Epithelial cell of proximal tubule (primary cell): Measurements from ENCODE around the gene FYN. TPM values are rescaled to one million over a fixed set of nuclear protein-coding genes. Genes with fewer than 3 reads are reported as not detected.

ENCODE experiments used
- DNase-seq: peaks from one replicate; pipeline ENCODE4 v3.0.0-alpha.2; 2011; ENCODE audit warnings: low read depth
- H3K4me3 ChIP-seq: 2 replicates; pipeline ENCODE4 v1.5.1; 2011; ENCODE audit warnings: low read depth, mild to moderate bottlenecking, low read length
- total RNA-seq: library from RNA; depleted of rRNA; stranded (reverse); fragments of >200 nt; gene quantifications from 2 replicates; pipeline ENCODE4 v1.2.3, GENCODE V29; 2015
- TF ChIP-seq, protein P1 (sequence below): conservative IDR thresholded peaks from 2 replicates; pipeline ENCODE4 v1.5.1; 2012; ENCODE audit warnings: low read depth, mild to moderate bottlenecking, low read length

The FYN gene
- total RNA-seq, 1 donor from 2014 or later: 55.4 TPM

DNA sequence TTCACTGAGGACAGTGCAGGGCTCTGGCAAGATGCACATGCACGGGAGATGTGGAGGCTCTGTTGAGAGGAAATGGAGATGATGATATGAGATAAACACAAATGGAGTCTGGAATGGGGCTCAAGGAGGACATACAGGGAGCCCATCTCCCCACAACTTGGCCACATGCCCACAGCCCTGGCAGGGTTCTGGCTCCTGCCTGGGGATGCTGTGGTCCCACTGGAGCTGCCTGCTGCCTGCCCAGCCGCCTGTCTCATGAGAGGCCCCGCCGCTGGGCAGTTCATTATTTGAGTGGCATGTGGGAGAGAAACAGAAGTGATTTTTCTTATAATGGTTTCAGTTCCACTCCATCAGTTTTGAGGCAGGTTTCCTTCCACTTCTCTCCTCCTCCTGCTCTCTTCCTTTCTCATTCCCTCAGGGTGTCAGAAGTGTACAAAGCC lies 134.0 kb downstream of the FYN start:
- TF ChIP-seq, protein P1, sequence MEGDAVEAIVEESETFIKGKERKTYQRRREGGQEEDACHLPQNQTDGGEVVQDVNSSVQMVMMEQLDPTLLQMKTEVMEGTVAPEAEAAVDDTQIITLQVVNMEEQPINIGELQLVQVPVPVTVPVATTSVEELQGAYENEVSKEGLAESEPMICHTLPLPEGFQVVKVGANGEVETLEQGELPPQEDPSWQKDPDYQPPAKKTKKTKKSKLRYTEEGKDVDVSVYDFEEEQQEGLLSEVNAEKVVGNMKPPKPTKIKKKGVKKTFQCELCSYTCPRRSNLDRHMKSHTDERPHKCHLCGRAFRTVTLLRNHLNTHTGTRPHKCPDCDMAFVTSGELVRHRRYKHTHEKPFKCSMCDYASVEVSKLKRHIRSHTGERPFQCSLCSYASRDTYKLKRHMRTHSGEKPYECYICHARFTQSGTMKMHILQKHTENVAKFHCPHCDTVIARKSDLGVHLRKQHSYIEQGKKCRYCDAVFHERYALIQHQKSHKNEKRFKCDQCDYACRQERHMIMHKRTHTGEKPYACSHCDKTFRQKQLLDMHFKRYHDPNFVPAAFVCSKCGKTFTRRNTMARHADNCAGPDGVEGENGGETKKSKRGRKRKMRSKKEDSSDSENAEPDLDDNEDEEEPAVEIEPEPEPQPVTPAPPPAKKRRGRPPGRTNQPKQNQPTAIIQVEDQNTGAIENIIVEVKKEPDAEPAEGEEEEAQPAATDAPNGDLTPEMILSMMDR: no peak
- DNase-seq: no peak

DNA sequence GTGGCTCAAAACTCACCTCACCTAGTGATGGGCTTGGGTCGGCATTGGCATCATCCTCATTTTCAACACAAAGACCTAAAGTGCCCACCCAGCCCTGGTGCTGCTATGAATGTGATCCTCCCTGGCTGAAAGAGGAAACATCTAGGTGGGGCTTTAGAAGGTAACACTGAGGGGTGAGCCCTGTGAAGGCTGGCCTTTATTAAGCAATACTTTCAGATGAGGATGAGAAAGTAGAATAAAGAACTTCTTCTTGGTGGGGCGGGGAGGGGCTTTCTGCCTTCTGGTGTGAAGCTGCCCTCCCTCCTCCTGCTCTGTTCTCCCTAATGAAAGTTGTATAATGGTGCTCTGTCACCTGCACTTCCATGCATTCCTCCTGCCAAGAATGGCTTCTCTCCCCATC lies 134.6 kb downstream of the FYN start:
- H3K4me3 ChIP-seq: no peak overlapping the region
- TF ChIP-seq, protein P1: no peak
- DNase-seq: no peak

More for the DNA sequence above, 134.0 kb downstream of the FYN start:
- H3K4me3 ChIP-seq: no peak overlapping the region

DNA sequence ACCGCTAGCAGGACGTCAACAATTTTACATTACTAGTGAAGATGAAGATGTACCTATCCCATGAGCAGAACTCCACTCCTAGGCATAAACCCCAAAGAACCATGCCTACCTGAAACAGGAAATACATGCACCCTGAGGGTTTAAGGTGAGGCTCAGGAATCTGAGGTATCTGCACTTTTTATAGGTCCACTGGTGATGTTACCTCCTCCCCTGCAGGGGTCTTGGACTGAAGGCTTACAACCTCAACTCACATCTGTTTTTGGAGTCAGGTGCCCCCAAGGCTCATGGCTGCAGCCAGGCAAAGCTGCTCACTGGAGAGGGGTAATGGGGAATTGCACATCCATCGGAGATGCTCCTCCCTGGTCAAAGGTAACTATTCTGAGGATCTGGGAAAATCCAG lies 135.1 kb downstream of the FYN start:
- DNase-seq: no peak
- TF ChIP-seq, protein P1: no peak
- H3K4me3 ChIP-seq: no peak overlapping the region

GRCh38 chr6:111737065-111737521 lies 136.2 kb downstream of the FYN start:
- no peak overlapping the region for H3K4me3 ChIP-seq
- TF ChIP-seq, protein P1: no peak
- DNase-seq: no peak

- no peak for DNase-seq
- TF ChIP-seq, protein P1: no peak
- H3K4me3 ChIP-seq: no peak overlapping the region
Observed at GRCh38 chr6:111736005-111736608, 137.1 kb downstream of the FYN start.

- DNase-seq: no peak
- TF ChIP-seq, protein P1: no peak
Observed at GRCh38 chr6:111734068-111735061, 138.9 kb downstream of the FYN start.

More at GRCh38 chr6:111734068-111735061, 138.9 kb downstream of the FYN start:
- no peak overlapping the region for H3K4me3 ChIP-seq
